ENCODE measurements around the gene MED25. TPM values are rescaled to one million over a fixed set of nuclear protein-coding genes. Genes with fewer than 3 reads are reported as not detected.

The MED25 gene
- total and polyA plus RNA-seq, 9 of the 15 experiments (the other 6 are each of a cell fraction or from before 2014, with no cell fraction given), result 4.1 to 93.9 (median 19.3) TPM

DNA sequence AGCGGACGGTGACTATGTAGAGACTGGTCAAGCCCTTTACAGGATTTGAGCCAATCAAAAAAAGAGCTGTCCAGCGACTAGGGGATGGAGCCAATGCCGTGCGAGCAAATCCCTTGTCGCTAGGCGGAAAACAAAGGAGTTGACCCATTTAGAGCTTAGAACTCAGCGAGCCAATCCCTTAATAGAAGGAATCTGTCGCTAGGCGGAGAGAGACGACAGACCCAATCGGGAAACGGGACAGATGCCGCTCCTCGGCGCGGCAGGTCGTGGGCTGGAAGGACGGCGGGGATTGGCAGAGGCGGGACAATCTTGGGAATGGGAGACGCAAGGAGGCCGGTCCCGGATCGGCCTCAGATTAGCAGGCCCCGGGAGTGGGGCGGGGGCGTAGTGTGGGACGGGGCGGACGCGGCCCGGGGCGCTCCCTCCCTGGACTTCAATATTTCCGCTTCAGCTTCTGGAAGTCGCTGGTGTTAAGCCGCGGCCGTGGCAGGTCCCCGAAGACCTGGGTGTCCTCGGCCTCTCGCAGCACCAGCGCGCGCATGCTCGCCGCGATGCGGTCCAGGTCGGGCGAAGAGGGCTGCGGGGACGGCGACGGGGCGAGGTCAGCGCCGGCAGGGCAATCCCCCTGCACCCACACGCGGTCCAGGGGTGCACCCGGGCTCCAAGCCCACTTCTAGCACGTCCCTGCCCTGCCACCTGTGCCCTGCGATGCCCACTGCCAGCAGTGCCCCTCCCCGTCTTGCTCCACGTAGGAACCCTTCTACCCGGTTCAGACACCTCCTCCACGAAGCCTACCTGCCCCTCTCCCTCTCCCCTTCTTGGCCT, 51.6 kb downstream of the MED25 start (continued):
- TF ChIP-seq MYBL2 (IDR thresholded peaks at IDR 0.05; ENCODE audit: low read depth), result no peak
- TF ChIP-seq MYBL2 (CRISPR knock-in tag; IDR thresholded peaks at IDR 0.05; ENCODE audit: borderline replicate concordance), result no peak
- TF ChIP-seq, protein P1, sequence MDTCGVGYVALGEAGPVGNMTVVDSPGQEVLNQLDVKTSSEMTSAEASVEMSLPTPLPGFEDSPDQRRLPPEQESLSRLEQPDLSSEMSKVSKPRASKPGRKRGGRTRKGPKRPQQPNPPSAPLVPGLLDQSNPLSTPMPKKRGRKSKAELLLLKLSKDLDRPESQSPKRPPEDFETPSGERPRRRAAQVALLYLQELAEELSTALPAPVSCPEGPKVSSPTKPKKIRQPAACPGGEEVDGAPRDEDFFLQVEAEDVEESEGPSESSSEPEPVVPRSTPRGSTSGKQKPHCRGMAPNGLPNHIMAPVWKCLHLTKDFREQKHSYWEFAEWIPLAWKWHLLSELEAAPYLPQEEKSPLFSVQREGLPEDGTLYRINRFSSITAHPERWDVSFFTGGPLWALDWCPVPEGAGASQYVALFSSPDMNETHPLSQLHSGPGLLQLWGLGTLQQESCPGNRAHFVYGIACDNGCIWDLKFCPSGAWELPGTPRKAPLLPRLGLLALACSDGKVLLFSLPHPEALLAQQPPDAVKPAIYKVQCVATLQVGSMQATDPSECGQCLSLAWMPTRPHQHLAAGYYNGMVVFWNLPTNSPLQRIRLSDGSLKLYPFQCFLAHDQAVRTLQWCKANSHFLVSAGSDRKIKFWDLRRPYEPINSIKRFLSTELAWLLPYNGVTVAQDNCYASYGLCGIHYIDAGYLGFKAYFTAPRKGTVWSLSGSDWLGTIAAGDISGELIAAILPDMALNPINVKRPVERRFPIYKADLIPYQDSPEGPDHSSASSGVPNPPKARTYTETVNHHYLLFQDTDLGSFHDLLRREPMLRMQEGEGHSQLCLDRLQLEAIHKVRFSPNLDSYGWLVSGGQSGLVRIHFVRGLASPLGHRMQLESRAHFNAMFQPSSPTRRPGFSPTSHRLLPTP (IDR thresholded peaks at IDR 0.05; ENCODE audit: borderline replicate concordance, extremely low read depth, insufficient read length), result no peak
- peak; percentile 78 for TF ChIP-seq RBFOX2 (IDR thresholded peaks at IDR 0.05; ENCODE audit: low read depth, low read length)
- 0 out of 2 replicates have a peak, but pooled peaks have one; percentile 37 for TF ChIP-seq ZNF583 (CRISPR knock-in tag; IDR thresholded peaks at IDR 0.05)
- TF ChIP-seq, protein P2, sequence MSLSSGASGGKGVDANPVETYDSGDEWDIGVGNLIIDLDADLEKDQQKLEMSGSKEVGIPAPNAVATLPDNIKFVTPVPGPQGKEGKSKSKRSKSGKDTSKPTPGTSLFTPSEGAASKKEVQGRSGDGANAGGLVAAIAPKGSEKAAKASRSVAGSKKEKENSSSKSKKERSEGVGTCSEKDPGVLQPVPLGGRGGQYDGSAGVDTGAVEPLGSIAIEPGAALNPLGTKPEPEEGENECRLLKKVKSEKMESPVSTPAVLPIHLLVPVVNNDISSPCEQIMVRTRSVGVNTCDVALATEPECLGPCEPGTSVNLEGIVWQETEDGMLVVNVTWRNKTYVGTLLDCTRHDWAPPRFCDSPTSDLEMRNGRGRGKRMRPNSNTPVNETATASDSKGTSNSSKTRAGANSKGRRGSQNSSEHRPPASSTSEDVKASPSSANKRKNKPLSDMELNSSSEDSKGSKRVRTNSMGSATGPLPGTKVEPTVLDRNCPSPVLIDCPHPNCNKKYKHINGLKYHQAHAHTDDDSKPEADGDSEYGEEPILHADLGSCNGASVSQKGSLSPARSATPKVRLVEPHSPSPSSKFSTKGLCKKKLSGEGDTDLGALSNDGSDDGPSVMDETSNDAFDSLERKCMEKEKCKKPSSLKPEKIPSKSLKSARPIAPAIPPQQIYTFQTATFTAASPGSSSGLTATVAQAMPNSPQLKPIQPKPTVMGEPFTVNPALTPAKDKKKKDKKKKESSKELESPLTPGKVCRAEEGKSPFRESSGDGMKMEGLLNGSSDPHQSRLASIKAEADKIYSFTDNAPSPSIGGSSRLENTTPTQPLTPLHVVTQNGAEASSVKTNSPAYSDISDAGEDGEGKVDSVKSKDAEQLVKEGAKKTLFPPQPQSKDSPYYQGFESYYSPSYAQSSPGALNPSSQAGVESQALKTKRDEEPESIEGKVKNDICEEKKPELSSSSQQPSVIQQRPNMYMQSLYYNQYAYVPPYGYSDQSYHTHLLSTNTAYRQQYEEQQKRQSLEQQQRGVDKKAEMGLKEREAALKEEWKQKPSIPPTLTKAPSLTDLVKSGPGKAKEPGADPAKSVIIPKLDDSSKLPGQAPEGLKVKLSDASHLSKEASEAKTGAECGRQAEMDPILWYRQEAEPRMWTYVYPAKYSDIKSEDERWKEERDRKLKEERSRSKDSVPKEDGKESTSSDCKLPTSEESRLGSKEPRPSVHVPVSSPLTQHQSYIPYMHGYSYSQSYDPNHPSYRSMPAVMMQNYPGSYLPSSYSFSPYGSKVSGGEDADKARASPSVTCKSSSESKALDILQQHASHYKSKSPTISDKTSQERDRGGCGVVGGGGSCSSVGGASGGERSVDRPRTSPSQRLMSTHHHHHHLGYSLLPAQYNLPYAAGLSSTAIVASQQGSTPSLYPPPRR (CRISPR knock-in tag; IDR thresholded peaks at IDR 0.05; ENCODE audit: borderline replicate concordance), result no peak
- TF ChIP-seq CREBBP (IDR thresholded peaks at IDR 0.05; ENCODE audit: low read depth, low read length), result no peak
- TF ChIP-seq RBM17 (IDR thresholded peaks at IDR 0.05; ENCODE audit: borderline replicate concordance, low read depth, low read length), result no peak
- TF ChIP-seq CBFB (CRISPR knock-in tag; IDR thresholded peaks at IDR 0.05), result peak; percentile 86; the same call in 1 of the 2 replicates
- TF ChIP-seq RBM14 (IDR thresholded peaks at IDR 0.05; ENCODE audit: borderline replicate concordance, insufficient read depth, low read depth, low read length), result no peak
- TF ChIP-seq FOXJ2 (tag; IDR thresholded peaks at IDR 0.05), result peak; percentile 74; the same call in 1 of the 2 replicates
- TF ChIP-seq SAFB2 (IDR thresholded peaks at IDR 0.05; ENCODE audit: borderline replicate concordance, low read depth, low read length, severe bottlenecking), result no peak
- no peak for TF ChIP-seq U2AF1 (optimal IDR thresholded peaks at IDR 0.05; ENCODE audit: low read depth, low read length)
- TF ChIP-seq MCM7 (IDR thresholded peaks at IDR 0.05), result no peak
- TF ChIP-seq PRMT5 (CRISPR knock-in tag; IDR thresholded peaks at IDR 0.05), result no peak
- TF ChIP-seq ZFPM2 (CRISPR knock-in tag; IDR thresholded peaks at IDR 0.05), result 0 out of 2 replicates have a peak, but pooled peaks have one; percentile 63
- TF ChIP-seq CBX8 (IDR thresholded peaks at IDR 0.05; ENCODE audit: borderline replicate concordance, extremely low read depth, low read depth, low read length, poor library complexity, severe bottlenecking), result no peak
- peak; percentile 59; the same call in 1 of the 2 replicates for TF ChIP-seq PHF8 (IDR thresholded peaks at IDR 0.05; ENCODE audit: borderline replicate concordance, low read length)

All from K562 (cell line).